Stimulated activated naive CD4-positive, alpha-beta T cell treated with Interleukin-2 at 50 U/mL for 16 hours (primary cell): ENCODE data around the gene HOXC9.
A peak's percentile ranks its signal among the peaks of the same experiment; 100 is the strongest.

Experiments used
- DNase-seq: peaks from one replicate; lab custom pipeline; 2025; lab: John Stamatoyannopoulos, UW

HOXC9 gene

GRCh38 chr12:54028314-54029201 lies 28.6 kb downstream of the HOXC9 start, which contains the start of gene HOXC6:
Gene HOXC6 (plus strand): TSS chr12:54028440. CDS start chr12:54028522, 82 bp downstream.
- no peak for DNase-seq

GRCh38 chr12:54029529-54030441 lies 29.8 kb downstream of the HOXC9 start:
- no peak for DNase-seq

GRCh38 chr12:54030442-54030801 lies 30.5 kb downstream of the HOXC9 start:
- DNase-seq = no peak

- no peak for DNase-seq
Observed at GRCh38 chr12:54030889-54031471, 31.0 kb downstream of the HOXC9 start.

- no peak for DNase-seq
Observed at GRCh38 chr12:54031480-54031879, 31.5 kb downstream of the HOXC9 start.

GRCh38 chr12:54032086-54032619 lies 32.2 kb downstream of the HOXC9 start:
- no peak for DNase-seq

GRCh38 chr12:54032627-54033100 lies 32.7 kb downstream of the HOXC9 start, which contains the start of gene HOXC5:
Gene HOXC5 (plus strand): TSS chr12:54033050. CDS start chr12:54033123, 73 bp downstream.
- DNase-seq = peak; percentile 25

- no peak for DNase-seq
Observed at GRCh38 chr12:54033106-54033979, 33.4 kb downstream of the HOXC9 start.

GRCh38 chr12:54033980-54034784 lies 34.2 kb downstream of the HOXC9 start:
- DNase-seq = no peak

GRCh38 chr12:54034785-54035310 lies 34.9 kb downstream of the HOXC9 start:
- DNase-seq = no peak

- no peak for DNase-seq
Observed at GRCh38 chr12:54035568-54036264, 35.8 kb downstream of the HOXC9 start.

- no peak for DNase-seq
Observed at GRCh38 chr12:54036620-54037359, 36.8 kb downstream of the HOXC9 start.

GRCh38 chr12:54037360-54038283 lies 37.7 kb downstream of the HOXC9 start:
- DNase-seq = no peak

- no peak for DNase-seq
Observed at GRCh38 chr12:54038284-54038870, 38.4 kb downstream of the HOXC9 start.

GRCh38 chr12:54038871-54039414 lies 39.0 kb downstream of the HOXC9 start:
- no peak for DNase-seq

GRCh38 chr12:54039417-54040147 lies 39.6 kb downstream of the HOXC9 start:
- no peak for DNase-seq
